Effector memory CD8-positive, alpha-beta T cell (primary cell): ENCODE data around the gene METTL14.

ENCODE experiments used
- ATAC-seq: fragments of 150-1000 bp; cut with Tn5 transposase; replicated peaks from 2 replicates; pipeline ENCODE4 v1.10.0; 2021; ENCODE audit warnings: mild to moderate bottlenecking, moderate library complexity
- DNase-seq, 3 experiments: peaks; one replicate each; pipeline ENCODE4 v3.0.0; 2021
- H3K27ac Mint-ChIP-seq, 2 donors: one replicate each; pipeline ENCODE4 v1.8.0; 2022; ENCODE audit warnings: mild to moderate bottlenecking in 2 of 2, mixed read lengths in 2 of 2, moderate library complexity in 2 of 2
- H3K27me3 Mint-ChIP-seq, 2 donors: one replicate each; pipeline ENCODE4 v1.8.0; 2022; ENCODE audit warnings: mixed read lengths in 2 of 2
- H3K36me3 Mint-ChIP-seq: one replicate; pipeline ENCODE4 v1.8.0; 2022; ENCODE audit warnings: mild to moderate bottlenecking, moderate library complexity, mixed read lengths; ENCODE audit not compliant: insufficient read depth
- H3K4me1 Mint-ChIP-seq, 2 donors: one replicate each; pipeline ENCODE4 v1.8.0; 2022; ENCODE audit warnings: low read depth in 2 of 2, mixed read lengths in 2 of 2
- H3K4me3 Mint-ChIP-seq, 2 donors: one replicate each; pipeline ENCODE4 v1.8.0; 2022; ENCODE audit warnings: mild to moderate bottlenecking in 2 of 2, mixed read lengths in 2 of 2, moderate library complexity in 2 of 2
- H3K9me3 Mint-ChIP-seq, 2 donors: one replicate each; pipeline ENCODE4 v1.8.0; 2022; ENCODE audit warnings: mixed read lengths in 2 of 2

METTL14 gene

GRCh38 chr4:118756958-118757357 is 71.8 kb downstream of the METTL14 start:
- Mint-ChIP-seq H3K4me1 (peaks cover 0 to 5% of the 10 kb centered on the region in 2 donors), H3K36me3 (peaks cover 20% of the 10 kb centered on the region), H3K9me3 (no peaks in the 10 kb centered on the region), H3K4me3 (no peak overlapping the region), H3K27me3 (no peaks in the 10 kb centered on the region), H3K27ac (no peak overlapping the region)
- no peak for ATAC-seq
- DNase-seq = no peak

- Mint-ChIP-seq H3K4me1 (peaks cover 0 to 5% of the 10 kb centered on the region in 2 donors), H3K27ac (no peak overlapping the region), H3K9me3 (no peaks in the 10 kb centered on the region), H3K4me3 (no peak overlapping the region), H3K27me3 (no peaks in the 10 kb centered on the region), H3K36me3 (peaks cover 13% of the 10 kb centered on the region)
- DNase-seq (no peak), ATAC-seq (no peak)
Measured at GRCh38 chr4:118757761-118758251, 72.6 kb downstream of the METTL14 start.

- no peaks in the 10 kb centered on the region for H3K9me3 Mint-ChIP-seq
- no peak overlapping the region for H3K27ac Mint-ChIP-seq
- peaks cover 0 to 5% of the 10 kb centered on the region in 2 donors for H3K4me1 Mint-ChIP-seq
- H3K36me3 Mint-ChIP-seq = peaks cover 15% of the 10 kb centered on the region
- no peak for DNase-seq
- ATAC-seq = no peak
- H3K4me3 Mint-ChIP-seq = no peak overlapping the region
- no peaks in the 10 kb centered on the region for H3K27me3 Mint-ChIP-seq
Measured at GRCh38 chr4:118758293-118758692, 73.1 kb downstream of the METTL14 start.

- no peaks in the 10 kb centered on the region for H3K9me3 Mint-ChIP-seq
- H3K27me3 Mint-ChIP-seq = no peaks in the 10 kb centered on the region
Measured at GRCh38 chr4:118759481-118759880, 74.3 kb downstream of the METTL14 start.

GRCh38 chr4:118760092-118760491 is 74.9 kb downstream of the METTL14 start:
- Mint-ChIP-seq H3K27ac (no peak overlapping the region), H3K9me3 (no peaks in the 10 kb centered on the region)
- DNase-seq = no peak

More at GRCh38 chr4:118759481-118759880, 74.3 kb downstream of the METTL14 start:
- Mint-ChIP-seq H3K4me1 (peaks cover 0 to 5% of the 10 kb centered on the region in 2 donors), H3K36me3 (peaks cover 24% of the 10 kb centered on the region), H3K4me3 (no peak overlapping the region), H3K27ac (no peak overlapping the region)
- no peak for ATAC-seq
- DNase-seq = no peak

GRCh38 chr4:118760493-118760892 is 75.3 kb downstream of the METTL14 start:
- Mint-ChIP-seq H3K9me3 (no peaks in the 10 kb centered on the region), H3K27ac (no peak overlapping the region), H3K4me3 (no peak overlapping the region), H3K36me3 (peaks cover 27% of the 10 kb centered on the region), H3K4me1 (peaks cover 0 to 5% of the 10 kb centered on the region in 2 donors), H3K27me3 (no peaks in the 10 kb centered on the region)
- DNase-seq (no peak), ATAC-seq (no peak)

More at GRCh38 chr4:118760092-118760491, 74.9 kb downstream of the METTL14 start:
- ATAC-seq = no peak
- Mint-ChIP-seq H3K27me3 (no peaks in the 10 kb centered on the region), H3K4me1 (peaks cover 0 to 5% of the 10 kb centered on the region in 2 donors), H3K4me3 (no peak overlapping the region), H3K36me3 (peaks cover 28% of the 10 kb centered on the region)

GRCh38 chr4:118761397-118762016 is 76.3 kb downstream of the METTL14 start:
- peaks cover 32% of the 10 kb centered on the region for H3K36me3 Mint-ChIP-seq
- H3K4me1 Mint-ChIP-seq = peaks cover 0 to 5% of the 10 kb centered on the region in 2 donors
- H3K27ac Mint-ChIP-seq = no peak overlapping the region
- no peaks in the 10 kb centered on the region for H3K27me3 Mint-ChIP-seq
- DNase-seq = no peak
- H3K9me3 Mint-ChIP-seq = no peaks in the 10 kb centered on the region
- H3K4me3 Mint-ChIP-seq = no peak overlapping the region
- no peak for ATAC-seq

- Mint-ChIP-seq H3K27ac (no peak overlapping the region), H3K4me3 (no peak overlapping the region), H3K9me3 (no peaks in the 10 kb centered on the region), H3K36me3 (peaks cover 34% of the 10 kb centered on the region), H3K4me1 (peaks cover 0 to 5% of the 10 kb centered on the region in 2 donors), H3K27me3 (no peaks in the 10 kb centered on the region)
- ATAC-seq (no peak), DNase-seq (no peak)
Measured at GRCh38 chr4:118762155-118762554, 77.0 kb downstream of the METTL14 start.

- DNase-seq (no peak), ATAC-seq (no peak)
- Mint-ChIP-seq H3K9me3 (no peaks in the 10 kb centered on the region), H3K36me3 (peaks cover 41% of the 10 kb centered on the region), H3K4me3 (no peak overlapping the region), H3K27ac (no peak overlapping the region), H3K27me3 (no peaks in the 10 kb centered on the region), H3K4me1 (peaks cover 0 to 5% of the 10 kb centered on the region in 2 donors)
Measured at GRCh38 chr4:118762730-118763477, 77.7 kb downstream of the METTL14 start.
